Astrocyte of the spinal cord (primary cell): Measurements from ENCODE around the gene FBLN2.

Experiments
- DNase-seq: peaks from one replicate; pipeline ENCODE4 v3.0.0; 2011; ENCODE audit warnings: low read depth, low spot score
- H3K4me3 ChIP-seq: 2 replicates; pipeline ENCODE4 v1.5.1; 2011; ENCODE audit warnings: low read depth, mild to moderate bottlenecking, low read length, moderate library complexity
- in situ Hi-C: cut with HindIII; loops from 2 replicates; pipeline ENCODE4 v1.10.0; 2017; ENCODE audit warnings: low sequenced_read_pairs
- TF ChIP-seq, protein P1 (sequence below): IDR thresholded peaks from 2 replicates; pipeline ENCODE4 v1.5.1; 2012; ENCODE audit warnings: low read depth, mild to moderate bottlenecking, low read length, inconsistent platforms

Gene FBLN2

GRCh38 chr3:13569641-13570390 lies 20.9 kb downstream of the FBLN2 start:
- DNase-seq, result no peak
- in situ Hi-C loops, result no loop called here
- H3K4me3 ChIP-seq, result no peak overlapping the region
- TF ChIP-seq, protein P1, sequence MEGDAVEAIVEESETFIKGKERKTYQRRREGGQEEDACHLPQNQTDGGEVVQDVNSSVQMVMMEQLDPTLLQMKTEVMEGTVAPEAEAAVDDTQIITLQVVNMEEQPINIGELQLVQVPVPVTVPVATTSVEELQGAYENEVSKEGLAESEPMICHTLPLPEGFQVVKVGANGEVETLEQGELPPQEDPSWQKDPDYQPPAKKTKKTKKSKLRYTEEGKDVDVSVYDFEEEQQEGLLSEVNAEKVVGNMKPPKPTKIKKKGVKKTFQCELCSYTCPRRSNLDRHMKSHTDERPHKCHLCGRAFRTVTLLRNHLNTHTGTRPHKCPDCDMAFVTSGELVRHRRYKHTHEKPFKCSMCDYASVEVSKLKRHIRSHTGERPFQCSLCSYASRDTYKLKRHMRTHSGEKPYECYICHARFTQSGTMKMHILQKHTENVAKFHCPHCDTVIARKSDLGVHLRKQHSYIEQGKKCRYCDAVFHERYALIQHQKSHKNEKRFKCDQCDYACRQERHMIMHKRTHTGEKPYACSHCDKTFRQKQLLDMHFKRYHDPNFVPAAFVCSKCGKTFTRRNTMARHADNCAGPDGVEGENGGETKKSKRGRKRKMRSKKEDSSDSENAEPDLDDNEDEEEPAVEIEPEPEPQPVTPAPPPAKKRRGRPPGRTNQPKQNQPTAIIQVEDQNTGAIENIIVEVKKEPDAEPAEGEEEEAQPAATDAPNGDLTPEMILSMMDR, result no peak

DNA sequence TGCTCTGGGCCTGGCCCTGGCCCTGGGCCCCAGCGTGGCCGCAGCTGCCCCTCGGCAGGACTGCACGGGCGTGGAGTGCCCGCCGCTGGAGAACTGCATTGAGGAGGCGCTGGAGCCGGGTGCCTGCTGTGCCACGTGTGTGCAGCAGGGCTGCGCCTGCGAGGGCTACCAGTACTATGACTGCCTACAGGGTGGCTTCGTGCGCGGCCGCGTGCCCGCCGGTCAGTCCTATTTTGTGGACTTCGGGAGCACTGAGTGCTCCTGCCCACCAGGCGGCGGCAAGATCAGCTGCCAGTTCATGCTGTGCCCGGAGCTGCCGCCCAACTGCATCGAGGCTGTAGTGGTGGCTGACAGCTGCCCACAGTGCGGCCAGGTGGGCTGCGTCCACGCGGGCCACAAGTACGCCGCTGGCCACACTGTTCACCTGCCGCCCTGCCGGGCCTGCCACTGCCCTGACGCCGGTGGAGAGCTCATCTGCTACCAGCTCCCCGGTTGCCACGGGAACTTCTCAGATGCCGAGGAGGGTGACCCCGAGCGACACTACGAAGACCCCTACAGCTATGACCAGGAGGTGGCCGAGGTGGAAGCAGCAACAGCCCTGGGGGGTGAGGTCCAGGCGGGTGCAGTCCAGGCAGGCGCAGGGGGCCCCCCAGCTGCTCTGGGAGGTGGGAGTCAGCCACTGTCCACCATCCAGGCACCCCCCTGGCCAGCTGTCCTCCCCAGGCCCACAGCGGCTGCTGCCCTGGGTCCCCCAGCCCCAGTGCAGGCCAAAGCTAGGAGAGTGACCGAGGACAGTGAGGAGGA lies 21.7 kb downstream of the FBLN2 start:
- TF ChIP-seq, protein P1, result no peak
- in situ Hi-C loops, result no loop called here
- H3K4me3 ChIP-seq, result no peak overlapping the region
- no peak for DNase-seq

GRCh38 chr3:13571264-13571663 lies 22.3 kb downstream of the FBLN2 start:
- TF ChIP-seq, protein P1, result no peak
- no peak for DNase-seq
- in situ Hi-C loops, result no loop called here
- no peak overlapping the region for H3K4me3 ChIP-seq

DNA sequence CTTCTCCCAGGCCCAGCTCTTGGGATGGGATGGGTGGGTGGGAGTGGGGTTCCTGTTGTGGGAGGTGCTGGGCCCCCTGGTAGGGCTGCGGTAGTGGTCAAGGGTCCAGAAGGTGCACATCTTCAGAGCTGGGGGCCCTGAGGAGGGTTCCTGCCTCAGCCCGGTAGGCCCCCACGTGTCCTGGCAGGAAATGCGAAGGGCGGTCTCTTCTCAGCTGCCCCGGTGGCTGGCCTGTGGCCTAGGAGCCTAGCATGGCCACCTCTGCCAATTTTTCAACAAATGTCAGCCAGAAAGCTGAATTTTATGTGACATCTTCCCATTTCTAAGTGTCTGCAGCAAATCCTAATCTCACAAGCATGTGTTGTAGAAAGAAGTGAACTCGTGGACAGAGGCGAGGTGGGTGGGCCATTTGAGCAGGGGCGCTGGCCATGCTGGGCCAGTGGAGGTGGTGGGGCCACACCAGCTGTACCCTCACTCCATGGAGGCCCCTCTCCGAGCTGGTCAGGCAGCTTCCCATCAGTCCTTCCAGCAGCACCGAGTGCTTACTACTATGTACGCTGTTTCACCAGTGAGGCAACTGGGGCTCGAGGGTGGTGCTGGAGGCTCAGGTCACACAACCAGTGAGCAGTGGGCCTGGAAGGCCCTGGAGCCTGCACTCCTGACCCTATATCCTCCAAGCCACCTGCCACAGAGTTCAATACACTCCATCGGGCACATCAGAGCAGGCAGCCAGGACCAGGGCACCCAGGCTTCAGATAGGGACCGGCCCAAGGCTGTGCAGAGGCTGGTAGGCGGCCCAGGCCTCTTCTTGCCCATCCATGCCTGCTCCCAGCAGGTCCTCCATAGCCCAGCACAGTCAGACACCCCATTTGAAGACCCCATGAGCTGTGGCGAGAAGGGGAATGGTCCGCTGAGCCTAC lies 23.2 kb downstream of the FBLN2 start:
- no peak overlapping the region for H3K4me3 ChIP-seq
- no peak for DNase-seq
- TF ChIP-seq, protein P1, result no peak
- in situ Hi-C loops, result no loop called here

GRCh38 chr3:13572926-13573623 lies 24.1 kb downstream of the FBLN2 start:
- in situ Hi-C loops, result no loop called here
- no peak for DNase-seq
- TF ChIP-seq, protein P1, result no peak
- no peak overlapping the region for H3K4me3 ChIP-seq
